ENCODE measurements around the gene IGSF23. TPM values are rescaled to one million over a fixed set of nuclear protein-coding genes. Genes with fewer than 3 reads are reported as not detected.

Gene IGSF23
- total RNA-seq, 1 experiment from 2014 or later = not detected

DNA sequence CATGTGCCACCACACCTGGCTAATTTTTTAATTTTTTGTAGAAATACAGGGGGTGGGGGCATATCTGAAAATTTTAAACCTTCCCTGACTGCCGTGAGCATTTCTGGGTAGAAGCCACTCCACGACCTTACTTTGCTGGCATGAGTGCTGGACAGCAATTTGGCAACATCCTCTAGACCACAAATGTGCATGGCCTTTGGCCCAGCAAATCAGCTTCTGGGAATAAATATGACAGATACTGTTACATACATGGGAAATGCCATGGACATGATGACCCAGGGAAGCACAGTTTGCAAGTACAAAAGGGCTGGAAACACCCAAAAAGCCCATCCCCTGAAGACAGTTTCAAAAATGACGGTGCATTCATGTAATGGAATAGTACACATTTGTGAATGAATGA is 27.2 kb downstream of the IGSF23 start:
- no peaks in the 10 kb centered on the region for H3K36me3 ChIP-seq (ENCODE audit: insufficient read depth, low read length, poor library complexity, severe bottlenecking)
- intact Hi-C loops (cut with micrococcal nuclease; ENCODE audit: unreplicated experiment) = no loop called here
- TF ChIP-seq, protein P1, sequence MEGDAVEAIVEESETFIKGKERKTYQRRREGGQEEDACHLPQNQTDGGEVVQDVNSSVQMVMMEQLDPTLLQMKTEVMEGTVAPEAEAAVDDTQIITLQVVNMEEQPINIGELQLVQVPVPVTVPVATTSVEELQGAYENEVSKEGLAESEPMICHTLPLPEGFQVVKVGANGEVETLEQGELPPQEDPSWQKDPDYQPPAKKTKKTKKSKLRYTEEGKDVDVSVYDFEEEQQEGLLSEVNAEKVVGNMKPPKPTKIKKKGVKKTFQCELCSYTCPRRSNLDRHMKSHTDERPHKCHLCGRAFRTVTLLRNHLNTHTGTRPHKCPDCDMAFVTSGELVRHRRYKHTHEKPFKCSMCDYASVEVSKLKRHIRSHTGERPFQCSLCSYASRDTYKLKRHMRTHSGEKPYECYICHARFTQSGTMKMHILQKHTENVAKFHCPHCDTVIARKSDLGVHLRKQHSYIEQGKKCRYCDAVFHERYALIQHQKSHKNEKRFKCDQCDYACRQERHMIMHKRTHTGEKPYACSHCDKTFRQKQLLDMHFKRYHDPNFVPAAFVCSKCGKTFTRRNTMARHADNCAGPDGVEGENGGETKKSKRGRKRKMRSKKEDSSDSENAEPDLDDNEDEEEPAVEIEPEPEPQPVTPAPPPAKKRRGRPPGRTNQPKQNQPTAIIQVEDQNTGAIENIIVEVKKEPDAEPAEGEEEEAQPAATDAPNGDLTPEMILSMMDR (conservative IDR thresholded peaks at IDR 0.05; ENCODE audit: low read depth, low read length) = no peak
- TF ChIP-seq EZH2 (IDR thresholded peaks at IDR 0.05; ENCODE audit: borderline replicate concordance, low read depth, low read length, poor library complexity, severe bottlenecking) = no peak
- H3K9me3 ChIP-seq (ENCODE audit: low read depth, low read length, poor library complexity, severe bottlenecking) = no peaks in the 10 kb centered on the region
- no peak for DNase-seq (ENCODE audit: low spot score)
- H3K4me3 ChIP-seq (ENCODE audit: low read depth, low read length, poor library complexity, severe bottlenecking) = no peak overlapping the region
- H3K27me3 ChIP-seq (replicated peaks; ENCODE audit: insufficient read depth, low read depth, low read length, poor library complexity) = no peaks in the 10 kb centered on the region
- no peaks in the 10 kb centered on the region for H3K4me1 ChIP-seq (ENCODE audit: insufficient read depth, low read length, poor library complexity, severe bottlenecking)
- BruUV-seq (replicated peaks) = no TSS peak
- ChIA-PET POLR2A (ENCODE audit: low non-redundant PET) (no interaction called here), CTCF (no interaction called here)
- no peak overlapping the region for H3K27ac ChIP-seq (ENCODE audit: low read depth, low read length, poor library complexity, severe bottlenecking)

DNA sequence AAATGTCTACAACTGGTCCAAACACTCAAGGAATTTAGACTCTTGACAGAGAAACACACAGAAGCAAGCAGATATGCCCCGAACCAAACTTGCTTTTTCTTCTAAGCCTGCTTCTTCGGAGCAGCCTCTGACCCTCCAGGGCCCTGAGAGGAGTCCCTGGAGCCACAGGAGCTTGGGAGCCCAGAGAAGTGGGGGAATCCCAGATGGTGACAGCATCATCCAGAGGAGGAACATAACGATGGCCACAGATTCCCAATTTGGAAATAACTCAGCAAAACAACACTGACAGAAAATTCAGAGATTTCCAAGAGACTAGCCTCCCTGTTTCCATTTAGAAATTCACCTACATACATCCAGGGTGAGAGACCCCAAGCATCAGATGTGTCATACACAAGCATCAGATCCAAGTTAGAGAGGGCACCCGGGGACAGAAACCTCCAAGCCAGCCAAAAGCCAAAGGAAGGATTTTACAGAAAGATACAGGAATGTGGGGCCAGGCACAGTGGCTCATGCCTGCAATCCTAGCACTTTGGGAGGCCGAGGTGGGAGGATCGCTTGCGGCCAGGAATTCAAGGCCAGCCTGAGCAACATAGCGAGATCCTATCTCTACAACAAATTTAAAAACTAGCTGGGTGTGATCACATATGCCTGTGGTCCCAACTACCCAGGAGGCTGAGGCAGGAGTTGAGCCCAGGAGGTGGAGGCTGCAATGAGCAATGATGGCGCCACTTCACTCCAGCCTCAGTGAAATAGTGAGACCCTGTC is 28.3 kb downstream of the IGSF23 start:
- no peak overlapping the region for H3K4me3 ChIP-seq (ENCODE audit: low read depth, low read length, poor library complexity, severe bottlenecking)
- no TSS peak for BruUV-seq (replicated peaks)
- H3K36me3 ChIP-seq (ENCODE audit: insufficient read depth, low read length, poor library complexity, severe bottlenecking) = no peaks in the 10 kb centered on the region
- no peaks in the 10 kb centered on the region for H3K4me1 ChIP-seq (ENCODE audit: insufficient read depth, low read length, poor library complexity, severe bottlenecking)
- POLR2A ChIA-PET (ENCODE audit: low non-redundant PET) = no interaction called here
- H3K9me3 ChIP-seq (ENCODE audit: low read depth, low read length, poor library complexity, severe bottlenecking) = no peaks in the 10 kb centered on the region
- CTCF ChIA-PET = no interaction called here
- no peaks in the 10 kb centered on the region for H3K27me3 ChIP-seq (replicated peaks; ENCODE audit: insufficient read depth, low read depth, low read length, poor library complexity)
- intact Hi-C loops (cut with micrococcal nuclease; ENCODE audit: unreplicated experiment) = no loop called here
- TF ChIP-seq, protein P1 (conservative IDR thresholded peaks at IDR 0.05; ENCODE audit: low read depth, low read length) = no peak
- no peak overlapping the region for H3K27ac ChIP-seq (ENCODE audit: low read depth, low read length, poor library complexity, severe bottlenecking)
- no peak for DNase-seq (ENCODE audit: low spot score)

DNA sequence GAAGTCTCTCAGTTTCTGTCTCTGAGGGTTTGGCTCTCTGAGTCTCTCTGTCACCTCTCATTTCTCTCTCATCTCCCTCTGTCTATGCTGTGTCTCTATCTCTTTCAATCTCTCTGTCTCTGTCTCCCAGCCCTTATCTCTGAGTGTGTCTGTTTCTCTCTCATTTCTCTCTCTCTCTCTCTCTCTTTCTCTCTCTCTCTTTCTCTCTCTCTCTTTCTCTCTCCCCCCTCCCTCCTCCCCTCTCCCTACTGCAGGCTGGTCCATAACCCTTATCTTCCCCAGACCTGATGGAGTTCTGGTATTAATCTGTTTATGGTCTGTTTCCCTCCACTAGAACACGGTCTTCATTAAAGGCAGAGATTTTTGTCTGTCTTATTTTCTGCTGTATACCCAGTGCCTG is 29.0 kb downstream of the IGSF23 start:
- no peak overlapping the region for H3K4me3 ChIP-seq (ENCODE audit: low read depth, low read length, poor library complexity, severe bottlenecking)
- H3K36me3 ChIP-seq (ENCODE audit: insufficient read depth, low read length, poor library complexity, severe bottlenecking) = no peaks in the 10 kb centered on the region
- intact Hi-C loops (cut with micrococcal nuclease; ENCODE audit: unreplicated experiment) = no loop called here
- no peaks in the 10 kb centered on the region for H3K27me3 ChIP-seq (replicated peaks; ENCODE audit: insufficient read depth, low read depth, low read length, poor library complexity)
- no TSS peak for BruUV-seq (replicated peaks)
- ChIA-PET POLR2A (ENCODE audit: low non-redundant PET) (no interaction called here), CTCF (no interaction called here)
- no peak for DNase-seq (ENCODE audit: low spot score)
- H3K9me3 ChIP-seq (ENCODE audit: low read depth, low read length, poor library complexity, severe bottlenecking) = no peaks in the 10 kb centered on the region
- H3K4me1 ChIP-seq (ENCODE audit: insufficient read depth, low read length, poor library complexity, severe bottlenecking) = no peaks in the 10 kb centered on the region
- TF ChIP-seq EZH2 (IDR thresholded peaks at IDR 0.05; ENCODE audit: borderline replicate concordance, low read depth, low read length, poor library complexity, severe bottlenecking) = no peak
- TF ChIP-seq, protein P1 (conservative IDR thresholded peaks at IDR 0.05; ENCODE audit: low read depth, low read length) = no peak
- no peak overlapping the region for H3K27ac ChIP-seq (ENCODE audit: low read depth, low read length, poor library complexity, severe bottlenecking)
